ENCODE measurements around the gene RAB1A. TPM values are rescaled to one million over a fixed set of nuclear protein-coding genes. Genes with fewer than 3 reads are reported as not detected.

Gene RAB1A
- total RNA-seq, 1 donor from 2014 or later = 80.2 TPM

Other genes with a start within 250 kb of the RAB1A start
- 16.1 TPM for gene SLC1A4, start 140.7 kb downstream of the RAB1A start, total RNA-seq (ENCODE audit: insufficient read depth, low replicate concordance)
- gene CEP68, start 73.7 kb downstream of the RAB1A start, total RNA-seq (ENCODE audit: insufficient read depth, low replicate concordance) = 20.9 TPM
- gene ACTR2, start 97.7 kb upstream of the RAB1A start, total RNA-seq (ENCODE audit: insufficient read depth, low replicate concordance) = 71.3 TPM

All from umbilical cord (tissue), 1 donor.